Activated CD4-positive, CD25-positive, alpha-beta regulatory T cell treated with anti-CD3 and anti-CD28 coated beads, Interleukin-2, amount 50 U/mL, for 16 hours (primary cell): ENCODE results near the gene ZNF28.
"Not testable (repeated sequence)": the region's sequence is repeated elsewhere in the genome, so short reads cannot be mapped to it uniquely, and the experiment has no call there.

Experiments used
- DNase-seq: peaks from one replicate; pipeline ENCODE4 v3.0.0-alpha.2; 2020; ENCODE audit warnings: low read depth, low spot score

ZNF28 gene

DNA sequence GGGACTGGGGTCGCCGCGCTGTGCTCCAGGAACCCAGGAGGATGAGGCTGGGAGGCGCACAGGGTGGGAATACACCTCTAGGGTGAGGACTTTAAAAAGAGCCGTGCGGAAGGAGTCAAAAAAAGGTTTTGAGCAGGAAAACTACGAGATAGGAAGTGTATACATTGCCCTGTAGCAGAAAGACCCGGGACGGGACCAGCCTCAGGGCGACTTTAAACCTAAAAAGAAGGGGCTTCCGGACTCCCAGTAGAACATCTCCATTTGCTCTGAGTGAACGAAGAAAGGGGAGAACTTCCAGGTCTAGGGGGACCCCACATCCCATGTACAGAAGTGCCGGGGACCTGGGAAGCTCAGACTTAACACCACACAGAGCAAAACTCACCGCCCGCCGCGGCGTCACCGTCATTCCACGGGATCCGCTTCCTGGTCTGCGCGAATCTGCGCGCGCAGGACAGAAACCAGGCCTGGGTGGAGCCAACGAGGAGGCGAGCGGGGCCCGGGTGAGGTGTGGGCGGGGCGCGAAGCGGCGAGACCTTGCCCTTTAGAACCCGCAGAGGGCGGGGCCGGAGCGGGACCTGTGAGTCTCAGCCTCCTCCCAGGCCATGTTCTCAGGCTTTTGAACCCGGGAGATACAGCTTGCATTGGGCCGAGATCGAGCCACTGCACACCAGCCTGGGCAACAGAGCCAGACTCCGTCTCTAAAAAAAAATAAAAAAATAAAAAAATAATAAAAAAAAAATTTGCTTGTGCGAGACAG is at the start of gene ZNF28:
Gene ZNF28, minus strand, starts transcription at position 430 of the 757 bp plus-strand sequence. CDS start 3,675 bp downstream, outside the sequence.
- peak; percentile 30 for DNase-seq

DNA sequence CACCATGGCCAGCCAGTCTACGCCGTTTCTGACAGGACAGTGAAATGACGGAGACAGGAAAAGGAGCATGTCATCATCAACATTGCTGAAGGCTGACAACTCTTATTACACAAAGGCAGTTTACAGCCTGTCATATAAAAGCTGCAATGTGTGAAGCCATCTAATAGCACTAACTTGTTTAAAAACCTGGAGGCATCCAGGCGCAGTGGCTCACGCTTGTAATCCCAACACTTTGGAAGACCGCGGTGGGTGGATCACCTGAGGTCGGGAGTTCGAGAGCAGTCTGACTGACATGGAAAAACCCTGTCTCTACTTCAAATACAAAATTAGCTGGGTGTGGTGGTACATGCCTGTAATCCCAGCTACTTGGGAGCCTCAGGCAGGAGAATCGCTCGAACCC is 46.6 kb upstream of the ZNF28 start:
- not testable (repeated sequence) for DNase-seq

DNA sequence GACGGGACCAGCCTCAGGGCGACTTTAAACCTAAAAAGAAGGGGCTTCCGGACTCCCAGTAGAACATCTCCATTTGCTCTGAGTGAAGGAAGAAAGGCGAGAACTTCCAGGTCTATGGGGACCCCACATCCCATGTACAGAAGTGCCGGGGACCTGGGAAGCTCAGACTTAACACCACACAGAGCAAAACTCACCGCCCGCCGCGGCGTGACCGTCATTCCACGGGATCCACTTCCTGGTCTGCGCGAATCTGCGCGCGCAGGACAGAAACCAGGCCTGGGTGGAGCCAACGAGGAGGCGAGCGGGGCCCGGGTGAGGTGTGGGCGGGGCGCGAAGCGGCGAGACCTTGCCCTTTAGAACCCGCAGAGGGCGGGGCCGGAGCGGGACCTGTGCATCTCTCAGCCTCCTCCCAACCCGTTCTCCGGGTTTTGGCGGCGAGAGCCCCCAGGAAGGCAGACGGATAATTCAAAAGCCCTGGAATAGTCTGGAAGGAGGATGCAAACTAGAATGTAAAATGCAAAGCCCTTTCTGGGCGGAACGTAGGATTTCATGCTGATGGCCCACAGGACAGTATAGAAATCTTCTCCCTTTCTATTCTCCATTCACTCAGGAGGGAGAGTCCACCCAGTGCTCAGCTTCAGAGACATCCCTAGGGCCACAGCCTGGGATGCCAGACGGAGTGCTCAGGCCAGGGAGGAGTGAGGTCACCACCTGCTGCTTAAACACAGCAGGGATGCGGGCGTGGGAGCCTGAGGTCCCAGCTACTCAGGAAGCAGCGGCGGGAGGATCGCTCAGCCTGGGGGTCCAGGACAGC is 36.2 kb upstream of the ZNF28 start, which contains the start of gene ZNF468:
Gene ZNF468, minus strand, starts transcription at position 242 of the 814 bp plus-strand sequence. CDS start 3,347 bp downstream, outside the sequence.
- peak; percentile 43 for DNase-seq

DNA sequence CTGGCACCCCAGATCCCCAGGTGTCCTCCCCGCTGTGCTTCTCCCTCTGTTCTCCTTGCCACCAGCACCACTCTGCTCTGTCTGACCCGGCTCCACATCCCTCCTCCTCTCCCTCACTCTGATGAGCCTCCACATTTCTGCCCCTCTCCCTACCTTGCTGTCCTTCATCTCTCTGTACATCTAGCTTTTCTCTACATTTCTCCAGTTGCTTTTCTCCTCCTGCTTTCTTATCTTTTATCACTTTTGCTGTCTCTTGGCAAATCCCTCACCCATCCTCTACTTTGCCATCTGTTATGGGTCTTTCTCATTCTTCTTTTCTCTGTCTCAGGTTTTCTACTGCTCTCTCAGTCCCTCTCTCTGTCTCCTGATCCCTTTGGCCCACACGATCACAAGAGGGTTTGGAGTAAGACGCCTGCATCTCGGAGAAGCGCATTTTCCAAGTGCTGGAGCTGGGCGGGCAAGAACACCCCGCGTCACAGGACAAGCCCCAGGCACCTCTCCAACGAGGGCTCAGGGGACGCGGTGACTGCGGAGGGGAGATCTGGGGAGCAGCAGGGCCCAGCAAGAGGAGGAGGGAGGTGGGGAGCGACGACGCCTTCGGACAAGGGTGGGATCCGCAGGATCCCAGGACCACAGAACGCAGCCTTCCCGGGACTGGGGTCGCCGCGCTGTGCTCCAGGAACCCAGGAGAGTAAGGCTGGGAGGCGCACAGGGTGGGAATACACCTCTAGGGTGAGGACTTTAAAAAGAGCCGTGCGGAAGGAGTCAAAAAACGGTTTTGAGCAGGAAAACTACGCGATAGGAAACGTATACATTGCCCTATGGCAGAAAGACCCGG is 35.3 kb upstream of the ZNF28 start:
- DNase-seq, result not testable (repeated sequence)

DNA sequence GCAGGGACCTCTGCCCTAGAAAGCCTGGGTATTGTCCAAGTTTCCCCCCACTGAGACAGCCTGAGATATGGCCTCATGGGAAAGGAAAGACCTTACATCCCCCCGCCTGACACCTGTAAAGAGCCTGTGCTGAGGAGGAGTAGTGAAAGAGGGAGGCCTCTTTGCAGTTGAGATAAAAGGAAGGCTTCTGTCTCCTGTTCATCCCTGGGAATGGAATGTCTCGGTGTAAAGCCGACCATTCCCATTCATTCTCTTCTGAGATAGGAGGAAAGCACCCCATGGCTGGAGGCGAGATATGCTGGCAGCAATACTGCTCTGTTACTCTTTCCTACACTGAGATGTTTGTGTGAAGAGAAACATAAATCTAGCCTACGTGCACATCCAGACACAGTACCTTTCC is 25.9 kb upstream of the ZNF28 start:
- DNase-seq, result not testable (repeated sequence)

- not testable (repeated sequence) for DNase-seq
These were observed 19.5 kb upstream of the ZNF28 start for GRCh38 chr19:52840825-52841465.

- DNase-seq, result not testable (repeated sequence)
These were observed 12.9 kb upstream of the ZNF28 start for GRCh38 chr19:52834289-52834688.

- DNase-seq, result not testable (repeated sequence)
These were observed 12.1 kb upstream of the ZNF28 start for GRCh38 chr19:52833541-52833940.

DNA sequence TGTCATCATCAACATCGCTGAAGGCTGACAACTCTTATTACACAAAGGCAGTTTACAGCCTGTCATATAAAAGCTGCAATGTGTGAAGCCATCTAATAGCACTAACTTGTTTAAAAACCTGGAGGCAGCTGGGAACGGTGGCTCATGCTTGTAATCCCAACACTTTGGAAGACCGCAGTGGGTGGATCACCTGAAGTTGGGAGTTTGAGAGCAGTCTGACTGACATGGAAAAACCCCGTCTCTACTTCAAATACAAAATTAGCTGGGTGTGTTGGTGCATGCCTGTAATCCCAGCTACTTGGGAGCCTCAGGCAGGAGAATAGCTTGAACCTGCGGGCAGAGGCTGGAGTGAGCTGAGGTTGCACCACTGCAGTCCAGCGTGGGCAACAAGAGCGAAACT is 8.4 kb upstream of the ZNF28 start:
- DNase-seq, result not testable (repeated sequence)

- no peak for DNase-seq
These were observed 4.3 kb upstream of the ZNF28 start for GRCh38 chr19:52825765-52826164.

GRCh38 chr19:52823676-52824075 is 2.2 kb upstream of the ZNF28 start:
- DNase-seq, result no peak

- DNase-seq, result not testable (repeated sequence)
These were observed 795 bp downstream of the ZNF28 start for GRCh38 chr19:52820472-52821203.

GRCh38 chr19:52809801-52810200 is 11.6 kb downstream of the ZNF28 start:
- DNase-seq, result no peak

DNA sequence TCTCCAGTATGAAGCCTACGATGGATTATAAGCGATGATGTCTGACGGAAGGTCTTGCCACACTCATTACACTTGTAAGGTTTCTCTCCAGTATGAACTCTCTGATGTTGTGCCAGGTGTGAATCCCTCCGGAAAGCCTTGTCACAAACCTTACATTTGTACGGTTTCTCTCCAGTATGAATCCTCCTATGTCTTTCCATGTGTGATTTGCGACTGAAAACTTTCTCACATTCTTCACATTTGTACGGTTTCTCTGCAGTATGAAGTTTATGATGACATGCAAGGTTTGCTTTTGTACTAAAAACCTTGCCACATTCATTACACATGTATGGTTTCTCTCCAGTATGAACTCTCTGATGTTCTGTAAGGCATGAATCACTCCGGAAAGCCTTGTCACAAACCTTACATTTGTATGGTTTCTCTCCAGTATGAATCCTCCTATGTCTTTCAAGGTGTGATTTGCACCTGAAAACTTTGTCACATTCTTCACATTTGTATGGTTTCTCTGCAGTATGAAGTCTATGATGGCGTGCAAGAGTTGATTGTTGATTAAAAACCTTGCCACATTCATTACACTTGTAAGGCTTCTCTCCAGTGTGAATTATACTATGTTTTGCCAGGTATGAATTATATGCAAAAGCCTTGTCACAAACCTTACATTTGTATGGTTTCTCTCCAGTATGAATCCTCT is 21.3 kb downstream of the ZNF28 start:
- not testable (repeated sequence) for DNase-seq

DNA sequence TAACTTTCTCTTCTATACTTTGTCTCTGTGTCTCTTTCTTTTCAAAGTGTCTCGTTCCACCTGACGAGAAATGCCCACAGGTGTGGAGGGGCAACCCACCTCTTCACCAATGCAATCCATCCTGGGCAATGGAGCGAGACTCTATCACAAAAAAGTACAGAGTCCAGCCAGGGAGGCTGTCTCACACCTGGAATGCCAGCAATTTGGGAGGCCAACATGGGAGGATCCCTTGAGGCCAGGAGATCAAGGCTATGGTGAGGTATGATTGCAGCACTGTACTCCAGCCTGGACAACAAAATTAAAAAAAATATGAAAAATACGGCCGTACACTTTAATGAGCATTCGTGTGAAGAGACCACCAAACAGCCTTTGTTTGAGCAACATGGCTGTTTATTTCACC is 32.0 kb downstream of the ZNF28 start:
- no peak for DNase-seq

- DNase-seq, result peak; percentile 45
These were observed 34.7 kb downstream of the ZNF28 start, which contains the start of gene ZNF600 for GRCh38 chr19:52786464-52787354. TSS of gene ZNF600 (minus strand) at chr19:52786791. CDS start at chr19:52778888, 7,903 bp downstream.

DNA sequence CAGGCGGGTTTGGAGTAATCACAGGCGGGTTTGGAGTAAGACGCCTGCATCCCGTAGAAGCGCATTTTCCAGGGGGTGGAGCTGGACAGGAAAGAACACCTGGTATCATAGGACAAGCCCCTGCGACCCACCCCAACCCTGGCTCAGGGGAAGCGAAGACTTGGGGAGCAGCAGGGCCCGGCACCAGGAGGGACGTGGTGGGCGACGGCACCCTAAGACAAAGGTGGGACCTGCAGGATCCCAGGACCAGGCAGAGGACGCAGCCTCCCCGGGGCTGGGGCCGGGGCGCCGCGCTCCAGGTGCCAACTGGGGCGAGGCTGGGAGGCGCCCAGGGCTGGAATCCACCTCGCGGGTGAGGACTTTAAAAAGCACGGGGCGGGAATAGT is 35.4 kb downstream of the ZNF28 start:
- no peak for DNase-seq

DNA sequence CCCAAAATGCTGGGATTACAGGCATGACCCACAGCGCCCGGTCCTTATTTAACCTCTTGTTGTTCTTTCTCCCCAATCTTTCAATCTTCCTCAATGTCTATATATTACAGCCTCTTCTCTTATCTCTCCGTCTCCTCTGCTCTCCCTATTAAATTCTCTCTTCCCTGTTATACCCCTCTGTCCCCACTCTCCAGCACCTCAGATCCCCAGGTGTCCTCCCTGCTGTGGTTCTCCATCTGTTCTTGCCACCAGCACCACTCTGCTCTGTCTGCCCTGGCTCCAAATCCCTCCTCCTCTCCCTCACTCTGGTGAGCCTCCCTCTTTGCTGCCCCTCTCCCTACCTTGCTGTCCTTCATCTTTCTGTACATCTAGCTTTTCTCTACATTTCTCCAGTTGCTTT is 35.9 kb downstream of the ZNF28 start:
- DNase-seq, result no peak

DNA sequence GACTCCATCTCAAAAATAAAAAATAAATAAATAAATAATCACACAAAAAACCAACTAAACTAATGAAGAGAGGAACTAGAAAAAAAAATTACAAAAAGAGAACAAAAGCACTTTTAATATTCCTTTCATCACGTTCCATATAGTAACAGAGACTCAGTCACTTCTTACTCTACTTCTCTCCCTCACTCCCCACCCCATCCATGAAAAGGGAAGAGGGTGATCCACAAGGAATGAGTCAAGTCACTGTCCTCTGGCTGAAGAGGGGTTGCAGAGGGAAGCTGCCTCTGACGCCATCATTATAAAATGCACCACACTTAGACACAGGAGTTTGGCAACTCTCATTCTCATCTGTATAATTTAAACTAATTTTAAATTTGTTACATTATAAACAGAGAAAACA is 38.6 kb downstream of the ZNF28 start:
- DNase-seq, result not testable (repeated sequence)
